ENCODE measurements around the gene TPM4.

DNA sequence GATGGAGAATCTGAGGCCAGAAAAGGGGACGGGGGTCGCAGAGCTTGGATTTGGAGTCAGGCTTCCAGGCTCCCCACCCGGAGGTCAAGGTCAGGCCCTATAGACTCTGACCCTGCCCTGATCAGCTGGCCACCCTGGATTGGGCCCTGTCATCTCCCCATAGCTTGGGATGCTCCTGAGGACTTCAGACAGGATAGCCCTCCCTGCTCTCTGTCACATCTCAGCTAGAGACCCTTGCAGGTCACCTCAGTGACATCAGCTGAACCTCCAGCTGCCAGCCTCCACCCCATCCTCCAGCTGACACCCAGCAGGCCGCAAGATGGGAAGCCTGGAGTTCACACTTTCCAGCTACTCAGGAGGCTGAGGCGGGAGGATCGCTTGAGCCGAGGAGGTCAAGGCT lies 2.8 kb upstream of the TPM4 start:
- TF ChIP-seq, protein P1, sequence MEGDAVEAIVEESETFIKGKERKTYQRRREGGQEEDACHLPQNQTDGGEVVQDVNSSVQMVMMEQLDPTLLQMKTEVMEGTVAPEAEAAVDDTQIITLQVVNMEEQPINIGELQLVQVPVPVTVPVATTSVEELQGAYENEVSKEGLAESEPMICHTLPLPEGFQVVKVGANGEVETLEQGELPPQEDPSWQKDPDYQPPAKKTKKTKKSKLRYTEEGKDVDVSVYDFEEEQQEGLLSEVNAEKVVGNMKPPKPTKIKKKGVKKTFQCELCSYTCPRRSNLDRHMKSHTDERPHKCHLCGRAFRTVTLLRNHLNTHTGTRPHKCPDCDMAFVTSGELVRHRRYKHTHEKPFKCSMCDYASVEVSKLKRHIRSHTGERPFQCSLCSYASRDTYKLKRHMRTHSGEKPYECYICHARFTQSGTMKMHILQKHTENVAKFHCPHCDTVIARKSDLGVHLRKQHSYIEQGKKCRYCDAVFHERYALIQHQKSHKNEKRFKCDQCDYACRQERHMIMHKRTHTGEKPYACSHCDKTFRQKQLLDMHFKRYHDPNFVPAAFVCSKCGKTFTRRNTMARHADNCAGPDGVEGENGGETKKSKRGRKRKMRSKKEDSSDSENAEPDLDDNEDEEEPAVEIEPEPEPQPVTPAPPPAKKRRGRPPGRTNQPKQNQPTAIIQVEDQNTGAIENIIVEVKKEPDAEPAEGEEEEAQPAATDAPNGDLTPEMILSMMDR (IDR thresholded peaks at IDR 0.05; ENCODE audit: low read depth, low read length, poor library complexity, severe bottlenecking) = no peak
- no peak for TF ChIP-seq EZH2phosphoT487 (IDR thresholded peaks at IDR 0.05; ENCODE audit: borderline replicate concordance, low read length)
